ENCODE results near the gene HIVEP3.

- TF ChIP-seq POLR2AphosphoS5 (IDR thresholded peaks at IDR 0.05; ENCODE audit: borderline replicate concordance, low read depth, low read length), result no peak
- no peak for TF ChIP-seq EZH2 (IDR thresholded peaks at IDR 0.05)
- TF ChIP-seq FOXP2 (optimal IDR thresholded peaks at IDR 0.05; ENCODE audit: control extremely low read depth, extremely low read length, insufficient read depth), result no peak
These were observed 385.5 kb downstream of the HIVEP3 start for GRCh38 chr1:41533016-41533730.
